ENCODE results near the gene SLC25A34.

GRCh38 chr1:15704526-15705183 lies 31.4 kb upstream of the SLC25A34 start:
- TF ChIP-seq CTCF (IDR thresholded peaks at IDR 0.05 in 4 of 5, conservative IDR thresholded peaks at IDR 0.05 in 1 of 5), result no peak
- no peak for TF ChIP-seq POLR2A (IDR thresholded peaks at IDR 0.05)

All from gastrocnemius medialis (tissue), 4 donors.